Chondrocyte (in vitro differentiated cells): ENCODE data around the gene PNKP. TPM values are rescaled to one million over a fixed set of nuclear protein-coding genes. Genes with fewer than 3 reads are reported as not detected.

Experiments
- DNase-seq: peaks from one replicate; pipeline ENCODE4 v3.0.0; 2021; ENCODE audit warnings: mixed read lengths, low spot score
- H3K27ac Mint-ChIP-seq: one replicate; pipeline ENCODE4 v1.8.0; 2021; ENCODE audit warnings: mild to moderate bottlenecking, moderate library complexity, mixed read lengths; ENCODE audit not compliant: unreplicated experiment
- H3K27me3 Mint-ChIP-seq: 2 replicates; pipeline ENCODE4 v1.8.0; 2021; ENCODE audit warnings: low read depth, mixed read lengths
- H3K36me3 Mint-ChIP-seq: 2 replicates; pipeline ENCODE4 v1.8.0; 2021; ENCODE audit warnings: low read depth, mixed read lengths
- H3K4me1 Mint-ChIP-seq: 2 replicates; pipeline ENCODE4 v1.8.0; 2021; ENCODE audit warnings: low read depth, mild to moderate bottlenecking, mixed read lengths
- H3K4me3 Mint-ChIP-seq: one replicate; pipeline ENCODE4 v1.8.0; 2021; ENCODE audit warnings: mild to moderate bottlenecking, moderate library complexity, mixed read lengths; ENCODE audit not compliant: unreplicated experiment
- H3K9me3 Mint-ChIP-seq: 2 replicates; pipeline ENCODE4 v1.8.0; 2021; ENCODE audit warnings: low read depth, mixed read lengths
- total RNA-seq: library from RNA; stranded (reverse); gene quantifications from 3 replicates; pipeline ENCODE4 v1.2.1, GENCODE V29; 2021
- TF ChIP-seq, protein P1 (sequence below): fragments of 200-600 bp; sonication (generic); IDR thresholded peaks from 2 replicates; pipeline ENCODE4 v1.5.0; 2021; ENCODE audit warnings: antibody characterized with exemption, mild to moderate bottlenecking, moderate library complexity

PNKP gene
- total RNA-seq, 1 donor from 2014 or later: 52.4 TPM

DNA sequence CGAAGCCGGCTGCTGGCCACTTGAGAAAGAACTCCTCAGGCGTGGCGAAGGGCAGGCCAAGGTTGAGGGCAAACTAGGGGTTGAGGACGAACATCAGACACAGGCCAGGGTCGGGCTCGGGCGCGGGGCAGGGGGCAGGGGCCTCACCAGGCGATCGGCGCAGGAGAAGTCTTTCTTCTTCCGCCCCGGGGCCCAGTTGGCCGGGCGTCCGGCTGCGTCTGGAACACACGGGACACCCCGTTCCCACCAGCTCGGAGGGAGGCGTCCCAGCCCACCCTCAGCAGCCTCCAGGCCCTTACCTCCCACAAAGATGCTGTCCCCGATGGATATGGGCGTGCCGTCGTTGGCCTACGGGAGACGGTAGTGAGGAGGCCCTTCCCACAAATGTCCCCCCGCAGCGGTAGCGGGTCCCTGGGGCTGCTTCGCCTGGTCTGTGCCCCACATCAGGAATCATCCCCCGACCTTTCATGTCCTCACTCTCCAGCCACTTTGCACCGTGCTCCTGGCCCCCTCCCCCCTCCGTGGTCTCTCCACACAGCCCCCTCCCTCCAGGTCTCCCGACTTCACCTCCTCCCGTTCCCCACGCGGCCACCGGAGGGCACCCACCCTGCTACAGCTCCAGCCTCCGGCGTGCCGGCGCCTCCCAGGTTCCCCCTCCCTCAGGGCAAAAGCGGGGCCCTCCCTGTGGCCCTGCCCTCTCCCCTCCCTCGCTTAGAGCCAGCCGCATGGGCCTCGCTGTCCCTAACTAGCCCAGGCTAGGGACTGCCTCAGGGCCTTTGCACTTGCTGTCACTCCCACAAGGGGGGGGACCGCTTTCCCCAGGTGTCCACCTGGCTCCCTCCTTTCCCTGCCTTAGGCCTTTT is 4.8 kb downstream of the PNKP start:
- Mint-ChIP-seq H3K36me3 (peaks cover 15% of the 10 kb centered on the region), H3K4me3 (no peak overlapping the region), H3K27ac (no peak overlapping the region), H3K27me3 (no peaks in the 10 kb centered on the region), H3K9me3 (no peaks in the 10 kb centered on the region), H3K4me1 (peaks cover 31% of the 10 kb centered on the region)
- no peak for DNase-seq
- TF ChIP-seq, protein P1, sequence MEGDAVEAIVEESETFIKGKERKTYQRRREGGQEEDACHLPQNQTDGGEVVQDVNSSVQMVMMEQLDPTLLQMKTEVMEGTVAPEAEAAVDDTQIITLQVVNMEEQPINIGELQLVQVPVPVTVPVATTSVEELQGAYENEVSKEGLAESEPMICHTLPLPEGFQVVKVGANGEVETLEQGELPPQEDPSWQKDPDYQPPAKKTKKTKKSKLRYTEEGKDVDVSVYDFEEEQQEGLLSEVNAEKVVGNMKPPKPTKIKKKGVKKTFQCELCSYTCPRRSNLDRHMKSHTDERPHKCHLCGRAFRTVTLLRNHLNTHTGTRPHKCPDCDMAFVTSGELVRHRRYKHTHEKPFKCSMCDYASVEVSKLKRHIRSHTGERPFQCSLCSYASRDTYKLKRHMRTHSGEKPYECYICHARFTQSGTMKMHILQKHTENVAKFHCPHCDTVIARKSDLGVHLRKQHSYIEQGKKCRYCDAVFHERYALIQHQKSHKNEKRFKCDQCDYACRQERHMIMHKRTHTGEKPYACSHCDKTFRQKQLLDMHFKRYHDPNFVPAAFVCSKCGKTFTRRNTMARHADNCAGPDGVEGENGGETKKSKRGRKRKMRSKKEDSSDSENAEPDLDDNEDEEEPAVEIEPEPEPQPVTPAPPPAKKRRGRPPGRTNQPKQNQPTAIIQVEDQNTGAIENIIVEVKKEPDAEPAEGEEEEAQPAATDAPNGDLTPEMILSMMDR: peak; percentile 60

DNA sequence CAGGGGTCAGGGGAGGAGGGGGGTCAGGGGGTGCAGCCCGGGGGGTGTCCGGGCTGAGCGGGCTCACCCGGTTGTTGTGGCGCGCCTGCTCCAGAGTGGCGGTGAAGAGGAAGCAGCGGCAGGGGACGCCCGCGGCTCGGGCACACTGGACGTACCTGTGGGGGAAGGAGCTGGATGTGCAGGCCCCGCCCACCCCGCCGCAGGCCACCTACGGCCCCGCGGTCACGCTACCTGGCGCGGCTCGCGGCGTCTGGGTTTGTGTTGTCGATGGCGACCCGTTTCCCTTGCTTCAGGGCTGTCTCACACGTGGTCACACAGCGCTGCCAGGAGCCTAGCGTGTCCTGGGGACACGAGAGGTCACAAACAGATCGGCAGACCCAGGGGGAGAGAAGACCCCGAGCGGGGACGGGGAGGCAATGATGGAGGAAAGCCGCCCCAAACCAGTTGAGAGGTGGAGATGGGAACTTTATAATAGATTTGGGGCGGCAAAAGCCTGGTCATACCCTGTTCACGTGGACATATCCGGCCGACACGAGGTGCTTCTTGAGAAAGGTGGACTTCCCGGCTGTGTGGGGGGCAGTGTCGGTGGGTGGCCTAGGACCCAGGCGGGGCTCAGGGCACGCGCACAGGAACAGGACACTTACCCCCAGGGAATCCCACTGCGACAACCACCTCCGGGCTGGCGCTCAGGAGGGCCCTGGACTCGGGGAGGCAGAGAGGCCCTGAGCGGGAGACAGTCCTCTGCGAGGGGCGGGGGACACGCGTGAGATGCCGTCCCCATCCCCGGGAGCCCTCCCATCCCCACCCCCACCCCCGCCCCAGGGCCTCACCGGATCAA is 5.6 kb downstream of the PNKP start:
- no peak overlapping the region for H3K27ac Mint-ChIP-seq
- no peak for DNase-seq
- TF ChIP-seq, protein P1: no peak
- peaks cover 28% of the 10 kb centered on the region for H3K4me1 Mint-ChIP-seq
- H3K4me3 Mint-ChIP-seq: no peak overlapping the region
- no peaks in the 10 kb centered on the region for H3K27me3 Mint-ChIP-seq
- H3K9me3 Mint-ChIP-seq: no peaks in the 10 kb centered on the region
- peaks cover 15% of the 10 kb centered on the region for H3K36me3 Mint-ChIP-seq

DNA sequence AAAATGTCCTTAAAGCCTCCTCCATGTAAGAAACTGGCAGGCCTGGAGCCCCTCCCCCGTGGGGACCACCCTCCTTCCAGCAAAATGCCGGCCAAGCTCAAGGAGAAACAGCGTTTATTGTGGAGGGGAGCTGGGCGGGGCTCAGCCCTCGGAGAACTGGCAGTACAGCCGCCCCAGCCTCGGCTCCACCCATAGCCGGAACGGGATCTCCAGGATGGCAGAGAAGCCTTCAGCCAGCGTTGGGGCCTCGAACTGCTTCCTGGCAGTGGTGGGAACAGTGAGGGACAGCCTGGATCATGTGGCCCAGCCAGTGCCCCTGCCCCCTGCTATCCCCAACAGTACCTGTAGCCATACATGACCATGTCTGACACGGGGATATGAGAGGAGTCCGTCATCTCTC is 6.3 kb downstream of the PNKP start:
- TF ChIP-seq, protein P1: no peak
- no peaks in the 10 kb centered on the region for H3K9me3 Mint-ChIP-seq
- H3K4me1 Mint-ChIP-seq: peaks cover 21% of the 10 kb centered on the region

DNA sequence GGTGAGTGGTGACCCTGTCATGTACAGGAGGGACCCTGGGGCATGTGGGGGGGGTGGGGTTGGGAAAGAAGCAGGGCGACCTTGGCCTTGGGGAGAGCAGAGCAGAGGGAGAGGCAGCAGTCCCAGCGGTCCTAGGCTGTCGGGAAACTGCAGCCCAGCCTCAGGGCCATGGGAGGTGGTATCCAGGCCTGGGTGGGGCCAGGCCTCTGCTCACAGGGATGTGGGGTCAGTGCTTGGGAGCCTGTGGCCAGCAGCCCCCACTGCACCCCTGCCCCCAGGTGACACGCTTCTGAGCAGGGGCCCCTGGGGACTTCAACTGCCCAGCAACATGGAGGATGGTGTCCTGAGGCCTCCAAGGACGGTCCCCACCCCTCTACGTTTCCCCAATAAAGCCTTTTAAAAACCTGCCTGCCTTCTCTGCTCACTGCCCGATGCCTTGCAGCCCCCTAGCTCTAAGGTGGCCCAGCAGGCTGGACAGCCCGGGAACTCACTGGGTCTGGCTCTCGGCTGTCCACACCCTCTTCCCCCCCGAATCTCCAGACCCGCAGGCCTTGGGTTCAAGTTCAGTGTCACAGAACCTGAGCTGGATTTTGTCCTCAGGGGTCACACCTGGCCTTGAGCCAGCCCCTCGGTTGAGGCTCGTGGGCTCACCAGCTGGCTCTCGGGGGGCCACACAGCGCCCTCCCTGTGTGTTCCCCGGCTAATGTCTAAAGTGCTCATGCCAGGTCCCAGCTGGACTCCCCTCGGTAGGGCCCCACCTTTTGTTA is 6.9 kb downstream of the PNKP start:
- DNase-seq: no peak
- no peaks in the 10 kb centered on the region for H3K9me3 Mint-ChIP-seq
- H3K27ac Mint-ChIP-seq: peak overlapping the region; percentile 8
- TF ChIP-seq, protein P1: no peak
- H3K27me3 Mint-ChIP-seq: no peaks in the 10 kb centered on the region
- H3K36me3 Mint-ChIP-seq: peaks cover 18% of the 10 kb centered on the region
- H3K4me1 Mint-ChIP-seq: peaks cover 15% of the 10 kb centered on the region
- H3K4me3 Mint-ChIP-seq: no peak overlapping the region

More for the DNA sequence above, 6.3 kb downstream of the PNKP start:
- no peak for DNase-seq
- peak overlapping the region; percentile 51 for H3K27ac Mint-ChIP-seq
- H3K36me3 Mint-ChIP-seq: peaks cover 16% of the 10 kb centered on the region
- H3K27me3 Mint-ChIP-seq: no peaks in the 10 kb centered on the region
- H3K4me3 Mint-ChIP-seq: no peak overlapping the region
